ENCODE data around the gene ETS1.

The ETS1 gene

GRCh38 chr11:128484172-128484571 lies 103.2 kb downstream of the ETS1 start:
- DNase-seq (ENCODE audit: low read depth in 1 of 2, low spot score in 1 of 2), result no peak

- DNase-seq (ENCODE audit: low read depth in 1 of 2, low spot score in 1 of 2), result no peak
Measured at GRCh38 chr11:128483211-128483788, 104.1 kb downstream of the ETS1 start.

GRCh38 chr11:128482512-128483191 lies 104.7 kb downstream of the ETS1 start:
- no peak for DNase-seq (ENCODE audit: low read depth in 1 of 2, low spot score in 1 of 2)

GRCh38 chr11:128482092-128482491 lies 105.3 kb downstream of the ETS1 start:
- DNase-seq (ENCODE audit: low read depth in 1 of 2, low spot score in 1 of 2), result no peak

GRCh38 chr11:128481135-128481534 lies 106.2 kb downstream of the ETS1 start:
- DNase-seq (ENCODE audit: low read depth in 1 of 2, low spot score in 1 of 2), result no peak

- DNase-seq (ENCODE audit: low read depth in 1 of 2, low spot score in 1 of 2), result no peak
Measured at GRCh38 chr11:128480665-128481064, 106.7 kb downstream of the ETS1 start.

GRCh38 chr11:128480066-128480465 lies 107.3 kb downstream of the ETS1 start:
- DNase-seq (ENCODE audit: low read depth in 1 of 2, low spot score in 1 of 2), result no peak

- DNase-seq (ENCODE audit: low read depth in 1 of 2, low spot score in 1 of 2), result no peak
Measured at GRCh38 chr11:128479144-128479543, 108.2 kb downstream of the ETS1 start.

GRCh38 chr11:128478305-128478704 lies 109.1 kb downstream of the ETS1 start:
- DNase-seq (ENCODE audit: low read depth in 1 of 2, low spot score in 1 of 2), result no peak

- DNase-seq (ENCODE audit: low read depth in 1 of 2, low spot score in 1 of 2), result no peak
Measured at GRCh38 chr11:128477811-128478210, 109.5 kb downstream of the ETS1 start.

- DNase-seq (ENCODE audit: low read depth in 1 of 2, low spot score in 1 of 2), result no peak
Measured at GRCh38 chr11:128477278-128477677, 110.1 kb downstream of the ETS1 start.

- DNase-seq (ENCODE audit: low read depth in 1 of 2, low spot score in 1 of 2), result peak in 1 of 2 donors; percentile 50
Measured at GRCh38 chr11:128476729-128477128, 110.6 kb downstream of the ETS1 start.

GRCh38 chr11:128476049-128476448 lies 111.3 kb downstream of the ETS1 start:
- DNase-seq (ENCODE audit: low read depth in 1 of 2, low spot score in 1 of 2), result no peak

GRCh38 chr11:128474036-128474874 lies 113.1 kb downstream of the ETS1 start:
- no peak for DNase-seq (ENCODE audit: low read depth in 1 of 2, low spot score in 1 of 2)

- DNase-seq (ENCODE audit: low read depth in 1 of 2, low spot score in 1 of 2), result no peak
Measured at GRCh38 chr11:128473636-128474035, 113.7 kb downstream of the ETS1 start.

- DNase-seq (ENCODE audit: low read depth in 1 of 2, low spot score in 1 of 2), result no peak
Measured at GRCh38 chr11:128472128-128473089, 114.9 kb downstream of the ETS1 start.

- no peak for DNase-seq (ENCODE audit: low read depth in 1 of 2, low spot score in 1 of 2)
Measured at GRCh38 chr11:128471138-128471661, 116.2 kb downstream of the ETS1 start.

- no peak for DNase-seq (ENCODE audit: low read depth in 1 of 2, low spot score in 1 of 2)
Measured at GRCh38 chr11:128470081-128470480, 117.3 kb downstream of the ETS1 start.

- no peak for DNase-seq (ENCODE audit: low read depth in 1 of 2, low spot score in 1 of 2)
Measured at GRCh38 chr11:128469220-128469619, 118.1 kb downstream of the ETS1 start.

- DNase-seq (ENCODE audit: low read depth in 1 of 2, low spot score in 1 of 2), result no peak
Measured at GRCh38 chr11:128468111-128468510, 119.2 kb downstream of the ETS1 start.

GRCh38 chr11:128467610-128468041 lies 119.7 kb downstream of the ETS1 start:
- no peak for DNase-seq (ENCODE audit: low read depth in 1 of 2, low spot score in 1 of 2)

Measured in stimulated activated CD4-positive, alpha-beta T cell treated with anti-CD3 and anti-CD28 coated beads, Interleukin-15, amount 100 ng/mL, for 1 hour (primary cell).